Liver (tissue), 9 donors: ENCODE measurements around the gene CCDC136. TPM values are rescaled to one million over a fixed set of nuclear protein-coding genes. Genes with fewer than 3 reads are reported as not detected.

Experiments
- DNase-seq: peaks from one replicate; pipeline ENCODE4 v3.0.0-alpha.2; 2017; ENCODE audit warnings: low spot score
- H3K27ac ChIP-seq, 2 donors: one replicate each; pipeline ENCODE4 v1.7.0; 2013; ENCODE audit warnings: inconsistent platforms in 2 of 2, low read length in 2 of 2, control low read depth in 1 of 2, low read depth in 1 of 2, mild to moderate bottlenecking in 1 of 2
- H3K27me3 ChIP-seq, 4 donors: one replicate each; pipeline versions ENCODE4 v1.6.1 to v1.7.0; 2013; ENCODE audit warnings: low read length in 3 of 4, inconsistent platforms in 1 of 4, mild to moderate bottlenecking in 1 of 4, moderate library complexity in 1 of 4; ENCODE audit not compliant: control insufficient read depth in 4 of 4, insufficient read depth in 4 of 4
- H3K36me3 ChIP-seq, 4 donors: one replicate each; pipeline versions ENCODE4 v1.6.1 to v1.7.0; 2013; ENCODE audit warnings: low read length in 3 of 4, mild to moderate bottlenecking in 3 of 4, low read depth in 1 of 4, moderate library complexity in 1 of 4; ENCODE audit not compliant: control insufficient read depth in 4 of 4, insufficient read depth in 3 of 4
- H3K4me1 ChIP-seq, 4 donors: one replicate each; pipeline versions ENCODE4 v1.6.1 to v1.7.0; 2013; ENCODE audit warnings: low read length in 3 of 4, mild to moderate bottlenecking in 3 of 4, moderate library complexity in 1 of 4; ENCODE audit not compliant: control insufficient read depth in 4 of 4, insufficient read depth in 4 of 4
- H3K4me3 ChIP-seq, 3 donors: one replicate each; pipeline versions ENCODE4 v1.6.1 to v1.7.0; 2013; ENCODE audit warnings: low read length in 3 of 3, control low read depth in 1 of 3, low read depth in 1 of 3, mild to moderate bottlenecking in 1 of 3
- H3K9ac ChIP-seq, 2 donors: one replicate each; pipeline ENCODE4 v1.7.0; 2013; ENCODE audit warnings: low read length in 2 of 2, mild to moderate bottlenecking in 2 of 2, moderate library complexity in 2 of 2, control low read depth in 1 of 2, low read depth in 1 of 2
- H3K9me3 ChIP-seq, 4 donors: one replicate each; pipeline versions ENCODE4 v1.6.1 to v1.7.0; 2013; ENCODE audit warnings: low read length in 3 of 4; ENCODE audit not compliant: control insufficient read depth in 4 of 4
- ATF3 ChIP-seq: IDR thresholded peaks from 2 replicates; pipeline ENCODE4 v1.6.1; 2016; ENCODE audit warnings: antibody characterized with exemption
- CTCF ChIP-seq: fragments of 150-350 bp; IDR thresholded peaks from 2 replicates; pipeline ENCODE4 v1.5.1; 2017; ENCODE audit warnings: improper control_type of control experiment, low read depth, low read length; ENCODE audit not compliant: missing input control
- EGR1 ChIP-seq, 2 donors: IDR thresholded peaks; 2 replicates each; pipeline ENCODE4 v1.6.1; 2016 to 2018; ENCODE audit warnings: antibody characterized with exemption in 2 of 2, low read depth in 2 of 2
- FOXA1 ChIP-seq: IDR thresholded peaks from 2 replicates; pipeline ENCODE4 v1.6.1; 2016; ENCODE audit warnings: antibody characterized with exemption
- FOXA2 ChIP-seq: IDR thresholded peaks from 2 replicates; pipeline ENCODE4 v1.6.1; 2016; ENCODE audit warnings: antibody characterized with exemption
- HNF4A ChIP-seq, 2 donors: conservative IDR thresholded peaks; 2 replicates each; pipeline ENCODE4 v1.6.1; 2016; ENCODE audit warnings: antibody characterized with exemption in 2 of 2, mild to moderate bottlenecking in 2 of 2
- HNF4G ChIP-seq: IDR thresholded peaks from 2 replicates; pipeline ENCODE4 v1.6.1; 2016; ENCODE audit warnings: antibody characterized with exemption
- JUND ChIP-seq, 2 donors: IDR thresholded peaks; 2 replicates each; pipeline ENCODE4 v1.6.1; 2016; ENCODE audit warnings: antibody characterized with exemption in 2 of 2
- MAX ChIP-seq: IDR thresholded peaks from 2 replicates; pipeline ENCODE4 v1.6.1; 2016; ENCODE audit warnings: antibody characterized with exemption
- NR2F2 ChIP-seq: IDR thresholded peaks from 2 replicates; pipeline ENCODE4 v1.6.1; 2016; ENCODE audit warnings: antibody characterized with exemption
- RAD21 ChIP-seq, 2 donors: IDR thresholded peaks; 2 replicates each; pipeline ENCODE4 v1.6.1; 2016; ENCODE audit warnings: antibody characterized with exemption in 2 of 2, mild to moderate bottlenecking in 2 of 2
- REST ChIP-seq: IDR thresholded peaks from 2 replicates; pipeline ENCODE4 v1.6.1; 2016; ENCODE audit warnings: antibody characterized with exemption, mild to moderate bottlenecking
- RXRA ChIP-seq, 2 donors: IDR thresholded peaks; 2 replicates each; pipeline ENCODE4 v1.6.1; 2017 to 2018; ENCODE audit warnings: antibody characterized with exemption in 2 of 2, mild to moderate bottlenecking in 1 of 2
- YY1 ChIP-seq: IDR thresholded peaks from 2 replicates; pipeline ENCODE4 v1.6.1; 2016; ENCODE audit warnings: antibody characterized with exemption, mild to moderate bottlenecking
- ZBTB33 ChIP-seq: IDR thresholded peaks from 2 replicates; pipeline ENCODE4 v1.6.1; 2016; ENCODE audit warnings: antibody characterized with exemption
- WGBS: extraction: QIAGEN DNeasy Blood & Tissue Kit; methylation state at CpG from one replicate; pipeline ENCODE4 v1.1.7; 2013; 5-methylcytosine and 5-hydroxymethylcytosine counted together
- polyA plus RNA-seq, 2 donors: library from polyadenylated mRNA; stranded (reverse) in 1 of 2; unstranded in 1 of 2; fragments of 200-250 nt in 1 of 2; fragments of >200 nt in 1 of 2; fragmentation: Nextera tagmentation in 1 of 2; extraction: Ambion mirVana in 1 of 2; gene quantifications; one replicate each; pipeline versions ENCODE4 v1.2.1 to v1.2.3, GENCODE V29; 2013 to 2015
- total RNA-seq, 2 donors: library from RNA; depleted of rRNA; stranded (reverse); fragments of >200 nt; gene quantifications; one replicate each; pipeline ENCODE4 v1.2.3, GENCODE V29; 2014
- donor health status: healthy.
- donor health status: healthy.
- donor health status: healthy.
- donor health status: healthy.
- donor health status: healthy.

The CCDC136 gene
- total and polyA plus RNA-seq, 4 donors: 0.09 to 0.59 (median 0.22) TPM

GRCh38 chr7:128836729-128837348, 45.1 kb downstream of the CCDC136 start:
- Histone ChIP-seq H3K4me3 (no peak overlapping the region), H3K4me1 (no peaks in the 10 kb centered on the region), H3K27me3 (no peaks in the 10 kb centered on the region), H3K9ac (no peak overlapping the region), H3K36me3 (no peaks in the 10 kb centered on the region), H3K27ac (no peak overlapping the region), H3K9me3 (no peaks in the 10 kb centered on the region)
- no peak for DNase-seq
- TF ChIP-seq ATF3 (no peak), ZBTB33 (no peak), RXRA (IDR thresholded peaks at IDR 0.05) (no peak), FOXA2 (no peak), YY1 (no peak), FOXA1 (no peak), HNF4G (no peak), CTCF (no peak), NR2F2 (no peak), JUND (IDR thresholded peaks at IDR 0.05) (no peak), REST (no peak), MAX (no peak), EGR1 (IDR thresholded peaks at IDR 0.05; ENCODE audit: low read depth in 2 of 2) (no peak), HNF4A (conservative IDR thresholded peaks at IDR 0.05) (no peak)
- 94% methylated on average over 14 of the region's 14 CpGs for WGBS

- 98% methylated on average over 16 of the region's 16 CpGs for WGBS
- Histone ChIP-seq H3K4me1 (no peaks in the 10 kb centered on the region), H3K27ac (no peak overlapping the region), H3K27me3 (no peaks in the 10 kb centered on the region), H3K4me3 (no peak overlapping the region), H3K9ac (no peak overlapping the region), H3K36me3 (no peaks in the 10 kb centered on the region), H3K9me3 (no peaks in the 10 kb centered on the region)
- no peak for DNase-seq
- TF ChIP-seq YY1 (no peak), EGR1 (IDR thresholded peaks at IDR 0.05; ENCODE audit: low read depth in 2 of 2) (no peak), RAD21 (IDR thresholded peaks at IDR 0.05) (no peak)
Observed at GRCh38 chr7:128837521-128837921, 45.8 kb downstream of the CCDC136 start.
